ENCODE measurements around the gene SERINC3. TPM values are rescaled to one million over a fixed set of nuclear protein-coding genes. Genes with fewer than 3 reads are reported as not detected.

Gene SERINC3
- total and polyA plus RNA-seq, 10 of the 15 experiments (the other 5 are each of a cell fraction or from before 2014, with no cell fraction given) = 24.5 to 96.8 (median 38.8) TPM

DNA sequence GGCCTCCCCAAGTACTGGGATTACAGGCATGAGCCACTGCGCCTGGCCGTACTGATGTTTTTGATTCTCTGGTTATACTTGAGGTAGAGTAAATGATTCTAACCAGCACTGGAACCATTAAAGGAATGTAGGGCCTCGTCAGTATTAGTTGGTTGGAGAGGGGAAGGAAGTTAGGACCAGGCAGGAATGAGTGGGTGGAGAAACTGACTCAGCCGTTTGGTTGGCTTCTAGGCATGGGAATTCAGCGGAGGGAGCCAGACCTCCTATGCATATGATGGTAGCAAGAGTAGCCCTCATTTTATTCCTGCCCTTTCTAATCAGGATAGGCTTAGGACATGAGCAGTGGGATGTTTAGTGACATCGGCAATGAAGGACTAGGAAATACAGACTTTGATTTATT lies 19.0 kb upstream of the SERINC3 start:
- H3K36me3 ChIP-seq (ENCODE audit: control insufficient read depth in 2 of 2, insufficient read depth in 2 of 2, low read length in 1 of 2) = no peaks in the 10 kb centered on the region
- H3K9me3 ChIP-seq (replicated peaks; ENCODE audit: control insufficient read depth, insufficient read depth, low read length) = no peaks in the 10 kb centered on the region
- no peaks in the 10 kb centered on the region for H4K20me1 ChIP-seq (ENCODE audit: control insufficient read depth, insufficient read depth)
- SMC1A ChIA-PET (ENCODE audit: uncharacterized antibody, unreplicated experiment) = interaction anchor here (0.7 to 1.8 kb wide), 4 partner anchors 12 to 33 kb away, joined by 3 to 7 read pairs (median 3); no protein-coding TSS in a partner anchor
- BruUV-seq (replicated peaks) = no TSS peak
- no peaks in the 10 kb centered on the region for H3K27me3 ChIP-seq (replicated peaks in 1 of 2; ENCODE audit: control insufficient read depth in 2 of 2, insufficient read depth in 2 of 2, low read length in 1 of 2)
- in situ Hi-C loops (cut with MboI) = no loop called here
- no peak overlapping the region for H3K4me2 ChIP-seq (ENCODE audit: control insufficient read depth, insufficient read depth)
- H2AFZ ChIP-seq (ENCODE audit: control insufficient read depth, low read depth, low read length) = no peak overlapping the region
- no peak overlapping the region for H3K9ac ChIP-seq (ENCODE audit: control insufficient read depth, insufficient read depth, low read length)
- DNase-seq (ENCODE audit: low read depth, low spot score) (no peak), ATAC-seq (no peak), FAIRE-seq (no peak)
- CTCF ChIA-PET = interaction anchor here (1.0 to 2.9 kb wide), 2 partner anchors 35 to 54 kb away, joined by 4 to 9 read pairs; no protein-coding TSS in a partner anchor
- H3K4me1 ChIP-seq (ENCODE audit: control insufficient read depth, insufficient read depth, low read length) = no peaks in the 10 kb centered on the region
- WGBS (ENCODE audit: insufficient coverage, insufficient replicate concordance, low lambda C conversion rate, missing lambda C conversion rate) = 67% methylated on average over 6 of the region's 6 CpGs
- intact Hi-C loops (cut with micrococcal nuclease; ENCODE audit: unreplicated experiment) = no loop called here
- no peak overlapping the region for H3K27ac ChIP-seq (ENCODE audit: control insufficient read depth, insufficient read depth)
- POLR2A ChIA-PET = no interaction called here
- RAD21 ChIA-PET (ENCODE audit: unreplicated experiment) = no interaction called here
- no peaks in the 10 kb centered on the region for H3K79me2 ChIP-seq (ENCODE audit: control insufficient read depth, insufficient read depth, low read length)
- no peak overlapping the region for H3K4me3 ChIP-seq
- TF ChIP-seq EZH2 (IDR thresholded peaks at IDR 0.05; ENCODE audit: borderline replicate concordance, control insufficient read depth, low read depth, low read length) = no peak
- TF ChIP-seq TAF1 (IDR thresholded peaks at IDR 0.05; ENCODE audit: borderline replicate concordance, low read depth, low read length) = no peak
- no peak for TF ChIP-seq ZBTB11 (CRISPR knock-in tag; IDR thresholded peaks at IDR 0.05)
- no peak for TF ChIP-seq DPF2 (IDR thresholded peaks at IDR 0.05)
- no peak for TF ChIP-seq PAX8 (IDR thresholded peaks at IDR 0.05)
- no peak for TF ChIP-seq CREM (IDR thresholded peaks at IDR 0.05; ENCODE audit: low read depth)
- TF ChIP-seq HSF1 (IDR thresholded peaks at IDR 0.05; ENCODE audit: low read depth, low read length) = no peak
- TF ChIP-seq, protein P1, sequence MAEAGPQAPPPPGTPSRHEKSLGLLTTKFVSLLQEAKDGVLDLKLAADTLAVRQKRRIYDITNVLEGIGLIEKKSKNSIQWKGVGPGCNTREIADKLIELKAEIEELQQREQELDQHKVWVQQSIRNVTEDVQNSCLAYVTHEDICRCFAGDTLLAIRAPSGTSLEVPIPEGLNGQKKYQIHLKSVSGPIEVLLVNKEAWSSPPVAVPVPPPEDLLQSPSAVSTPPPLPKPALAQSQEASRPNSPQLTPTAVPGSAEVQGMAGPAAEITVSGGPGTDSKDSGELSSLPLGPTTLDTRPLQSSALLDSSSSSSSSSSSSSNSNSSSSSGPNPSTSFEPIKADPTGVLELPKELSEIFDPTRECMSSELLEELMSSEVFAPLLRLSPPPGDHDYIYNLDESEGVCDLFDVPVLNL (IDR thresholded peaks at IDR 0.05; ENCODE audit: low read depth, low read length) = no peak
- no peak for TF ChIP-seq CHD2 (IDR thresholded peaks at IDR 0.05; ENCODE audit: borderline replicate concordance, low read depth, low read length)
- TF ChIP-seq CREB1 (IDR thresholded peaks at IDR 0.05; ENCODE audit: low read depth) = no peak
- no peak for TF ChIP-seq NR2C1 (IDR thresholded peaks at IDR 0.05)
- no peak for TF ChIP-seq POLR2AphosphoS2 (IDR thresholded peaks at IDR 0.05; ENCODE audit: low read depth, low read length)
- TF ChIP-seq ZNF274 (IDR thresholded peaks at IDR 0.05; ENCODE audit: insufficient read depth, insufficient read length) = no peak
- no peak for TF ChIP-seq CHD4 (IDR thresholded peaks at IDR 0.05)
- no peak for TF ChIP-seq ZBTB4 (CRISPR knock-in tag; IDR thresholded peaks at IDR 0.05)
- no peak for TF ChIP-seq FOXM1 (IDR thresholded peaks at IDR 0.05; ENCODE audit: low read depth, low read length)
